GM23248 (cell line): ENCODE data around the gene SLIT3.

Source experiments
- EZH2 ChIP-seq: fragments of 200-600 bp; sonication (generic); IDR thresholded peaks from 2 replicates; pipeline ENCODE4 v1.6.1; 2018; ENCODE audit warnings: antibody characterized with exemption, mild to moderate bottlenecking; ENCODE audit not compliant: insufficient read depth, poor library complexity, severe bottlenecking
- EZH2phosphoT487 ChIP-seq: fragments of 200-600 bp; sonication (generic); IDR thresholded peaks from 2 replicates; pipeline ENCODE4 v1.6.1; 2018; ENCODE audit warnings: antibody characterized with exemption, moderate library complexity, mild to moderate bottlenecking, low read depth; ENCODE audit not compliant: insufficient read depth

DNA sequence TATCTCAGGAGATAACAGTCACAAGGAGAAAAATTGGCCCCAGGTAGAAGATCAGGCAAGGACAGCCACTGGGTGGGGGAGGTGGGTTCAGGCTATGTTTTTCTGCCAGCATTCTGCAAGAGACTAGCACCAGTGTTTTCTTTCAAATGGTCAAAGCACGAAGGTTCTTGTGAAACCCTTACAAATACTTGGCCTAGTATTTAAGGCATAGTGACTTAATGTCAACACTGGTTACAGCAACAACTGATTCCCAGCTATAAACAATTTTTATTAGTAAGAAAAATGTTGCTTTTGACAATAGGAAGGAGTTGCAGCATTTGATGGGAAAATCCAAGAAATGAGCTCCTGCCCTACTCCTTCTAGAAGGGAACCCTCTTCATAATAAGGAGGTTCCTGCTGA, 349.6 kb downstream of the SLIT3 start:
- TF ChIP-seq EZH2phosphoT487 (no peak), EZH2 (no peak)
